DMS53 treated with DMSO at 0.1 percent for 48 hours (cell line): Measurements from ENCODE around the gene AMFR.

Experiments used
- DNase-seq: peaks from one replicate; lab custom pipeline; 2025; ENCODE audit not compliant: unreplicated experiment; lab: John Stamatoyannopoulos, UW

Gene AMFR

GRCh38 chr16:56314244-56314850 is 111.0 kb downstream of the AMFR start:
- no peak for DNase-seq

- no peak for DNase-seq
Observed at GRCh38 chr16:56312556-56312955, 112.8 kb downstream of the AMFR start.

- no peak for DNase-seq
Observed at GRCh38 chr16:56312028-56312300, 113.4 kb downstream of the AMFR start.
